ENCODE data around the gene TMEM163.

DNA sequence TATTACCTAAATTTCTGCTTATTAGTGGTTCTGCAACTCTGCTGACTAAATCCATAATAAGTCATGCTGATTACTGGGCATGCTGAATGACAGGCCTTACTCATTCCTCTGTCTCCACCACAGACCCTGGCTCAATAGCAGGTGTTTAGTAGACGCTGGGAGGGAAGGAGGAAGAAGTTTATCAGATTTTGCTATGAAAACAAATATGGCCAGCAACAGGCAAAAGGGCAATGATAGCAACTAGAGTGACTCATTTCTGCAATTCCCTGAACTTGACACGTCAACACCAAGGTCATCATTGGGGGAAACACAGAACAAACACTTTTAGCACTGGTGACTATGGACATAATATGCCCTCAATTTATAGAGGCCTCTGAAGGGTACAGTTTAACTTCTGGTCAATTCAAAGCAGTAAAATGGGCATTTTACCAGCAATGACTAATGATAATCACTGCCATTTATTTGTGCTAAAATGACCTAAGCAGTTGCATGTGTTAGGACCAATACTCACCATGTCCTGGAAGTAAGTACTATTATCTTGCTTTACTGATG is 35.2 kb downstream of the TMEM163 start:
- no peak for TF ChIP-seq POLR2A (IDR thresholded peaks at IDR 0.05)
- TF ChIP-seq, protein P1, sequence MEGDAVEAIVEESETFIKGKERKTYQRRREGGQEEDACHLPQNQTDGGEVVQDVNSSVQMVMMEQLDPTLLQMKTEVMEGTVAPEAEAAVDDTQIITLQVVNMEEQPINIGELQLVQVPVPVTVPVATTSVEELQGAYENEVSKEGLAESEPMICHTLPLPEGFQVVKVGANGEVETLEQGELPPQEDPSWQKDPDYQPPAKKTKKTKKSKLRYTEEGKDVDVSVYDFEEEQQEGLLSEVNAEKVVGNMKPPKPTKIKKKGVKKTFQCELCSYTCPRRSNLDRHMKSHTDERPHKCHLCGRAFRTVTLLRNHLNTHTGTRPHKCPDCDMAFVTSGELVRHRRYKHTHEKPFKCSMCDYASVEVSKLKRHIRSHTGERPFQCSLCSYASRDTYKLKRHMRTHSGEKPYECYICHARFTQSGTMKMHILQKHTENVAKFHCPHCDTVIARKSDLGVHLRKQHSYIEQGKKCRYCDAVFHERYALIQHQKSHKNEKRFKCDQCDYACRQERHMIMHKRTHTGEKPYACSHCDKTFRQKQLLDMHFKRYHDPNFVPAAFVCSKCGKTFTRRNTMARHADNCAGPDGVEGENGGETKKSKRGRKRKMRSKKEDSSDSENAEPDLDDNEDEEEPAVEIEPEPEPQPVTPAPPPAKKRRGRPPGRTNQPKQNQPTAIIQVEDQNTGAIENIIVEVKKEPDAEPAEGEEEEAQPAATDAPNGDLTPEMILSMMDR (IDR thresholded peaks at IDR 0.05): no peak

Measured in thyroid gland (tissue), 4 donors.